ENCODE data around the gene INPP5F. TPM values are rescaled to one million over a fixed set of nuclear protein-coding genes. Genes with fewer than 3 reads are reported as not detected.

INPP5F gene
- polyA plus RNA-seq, 1 experiment, result 4.1 TPM

GRCh38 chr10:119755446-119755845, 29.6 kb downstream of the INPP5F start:
- CTCF ChIA-PET, result interaction anchor here (1.2 to 10.0 kb wide), 2 partner anchors 14 to 108 kb away, joined by 3 to 186 read pairs; no protein-coding TSS in a partner anchor
- POLR2A ChIA-PET, result no interaction called here
- Histone ChIP-seq H3K36me3 (ENCODE audit: control insufficient read depth, insufficient read depth, low read length) (no peaks in the 10 kb centered on the region), H3K27me3 (ENCODE audit: control insufficient read depth, insufficient read depth, low read length) (no peaks in the 10 kb centered on the region), H3K4me3 (ENCODE audit: low read depth, low read length) (no peak overlapping the region)
- DNase-seq (ENCODE audit: low read depth), result no peak
- TF ChIP-seq CTCF (IDR thresholded peaks at IDR 0.05; ENCODE audit: insufficient read depth, low read depth, low read length), result no peak

GRCh38 chr10:119758448-119759195, 32.8 kb downstream of the INPP5F start:
- Histone ChIP-seq H3K27me3 (ENCODE audit: control insufficient read depth, insufficient read depth, low read length) (no peaks in the 10 kb centered on the region), H3K36me3 (ENCODE audit: control insufficient read depth, insufficient read depth, low read length) (no peaks in the 10 kb centered on the region), H3K4me3 (ENCODE audit: low read depth, low read length) (no peak overlapping the region)
- no peak for DNase-seq (ENCODE audit: low read depth)
- TF ChIP-seq CTCF (IDR thresholded peaks at IDR 0.05; ENCODE audit: insufficient read depth, low read depth, low read length), result no peak
- CTCF ChIA-PET, result interaction anchor here (1.7 kb wide), 1 partner anchor 101 kb away, joined by 13 read pairs; no protein-coding TSS in a partner anchor
- POLR2A ChIA-PET, result no interaction called here

- Histone ChIP-seq H3K36me3 (ENCODE audit: control insufficient read depth, insufficient read depth, low read length) (no peaks in the 10 kb centered on the region), H3K4me3 (ENCODE audit: low read depth, low read length) (no peak overlapping the region), H3K27me3 (ENCODE audit: control insufficient read depth, insufficient read depth, low read length) (no peaks in the 10 kb centered on the region)
- POLR2A ChIA-PET, result no interaction called here
- DNase-seq (ENCODE audit: low read depth), result no peak
- CTCF ChIA-PET, result interaction anchor here (0.6 to 2.4 kb wide), 5 partner anchors 8 to 100 kb away, joined by 3 to 10 read pairs (median 3); no protein-coding TSS in a partner anchor
- no peak for TF ChIP-seq CTCF (IDR thresholded peaks at IDR 0.05; ENCODE audit: insufficient read depth, low read depth, low read length)
Observed at GRCh38 chr10:119759832-119760231, 34.0 kb downstream of the INPP5F start.

- ChIA-PET POLR2A (interaction anchor here (0.6 kb wide), 1 partner anchor 217 kb away, joined by 15 read pairs; no protein-coding TSS in a partner anchor), CTCF (interaction anchor here (0.8 to 2.4 kb wide), 4 partner anchors 8 to 98 kb away, joined by 3 to 10 read pairs (median 6); no protein-coding TSS in a partner anchor)
- no peak for TF ChIP-seq CTCF (IDR thresholded peaks at IDR 0.05; ENCODE audit: insufficient read depth, low read depth, low read length)
- no peak overlapping the region for H3K4me3 ChIP-seq (ENCODE audit: low read depth, low read length)
- H3K36me3 ChIP-seq (ENCODE audit: control insufficient read depth, insufficient read depth, low read length), result no peaks in the 10 kb centered on the region
- H3K27me3 ChIP-seq (ENCODE audit: control insufficient read depth, insufficient read depth, low read length), result no peaks in the 10 kb centered on the region
- peak; percentile 88 for DNase-seq (ENCODE audit: low read depth)
Observed at GRCh38 chr10:119761106-119761505, 35.3 kb downstream of the INPP5F start.

- POLR2A ChIA-PET, result no interaction called here
- DNase-seq (ENCODE audit: low read depth), result no peak
- Histone ChIP-seq H3K27me3 (ENCODE audit: control insufficient read depth, insufficient read depth, low read length) (no peaks in the 10 kb centered on the region), H3K4me3 (ENCODE audit: low read depth, low read length) (no peak overlapping the region), H3K36me3 (ENCODE audit: control insufficient read depth, insufficient read depth, low read length) (no peaks in the 10 kb centered on the region)
- CTCF ChIA-PET, result no interaction called here
- no peak for TF ChIP-seq CTCF (IDR thresholded peaks at IDR 0.05; ENCODE audit: insufficient read depth, low read depth, low read length)
Observed at GRCh38 chr10:119762035-119762434, 36.2 kb downstream of the INPP5F start.
